Activated CD4-positive, alpha-beta T cell treated with anti-CD3 and anti-CD28 coated beads for 36 hours (primary cell): Measurements from ENCODE around the gene IL1R1. TPM values are rescaled to one million over a fixed set of nuclear protein-coding genes. Genes with fewer than 3 reads are reported as not detected.

ENCODE experiments used
- ATAC-seq: fragments of 200-7000 bp; cut with Tn5 transposase; one replicate; pipeline ENCODE4 v1.10.0; 2021; ENCODE audit warnings: mild to moderate bottlenecking, moderate library complexity
- CTCF ChIA-PET: fragments of 350-600 bp; sonication (Branson Sonifier 250); formaldehyde crosslinking; loops from one replicate; lab custom pipeline; 2021; ENCODE audit warnings: antibody characterized with exemption; lab: Charles Lee
- POLR2A ChIA-PET: fragments of 350-600 bp; sonication (Branson Sonifier 250); formaldehyde crosslinking; loops from one replicate; lab custom pipeline; 2021; ENCODE audit warnings: antibody characterized with exemption, inconsistent platforms; lab: Charles Lee
- DNase-seq: peaks from one replicate; pipeline ENCODE4 v3.0.0-alpha.2; 2020
- H3K27ac Mint-ChIP-seq: one replicate; pipeline ENCODE4 v1.8.0; 2021; ENCODE audit warnings: mixed read lengths
- H3K27me3 Mint-ChIP-seq: one replicate; pipeline ENCODE4 v1.8.0; 2021; ENCODE audit warnings: mixed read lengths
- H3K36me3 Mint-ChIP-seq: one replicate; pipeline ENCODE4 v1.8.0; 2021; ENCODE audit warnings: low read depth, mixed read lengths
- H3K4me1 Mint-ChIP-seq: one replicate; pipeline ENCODE4 v1.8.0; 2021; ENCODE audit warnings: mixed read lengths
- H3K4me3 Mint-ChIP-seq: one replicate; pipeline ENCODE4 v1.8.0; 2021; ENCODE audit warnings: mild to moderate bottlenecking, moderate library complexity, mixed read lengths
- H3K9me3 Mint-ChIP-seq: one replicate; pipeline ENCODE4 v1.8.0; 2021; ENCODE audit warnings: low read depth, mixed read lengths
- intact Hi-C, 2 experiments: fragments of 100-400 bp; cut with DNase I in 1 of 2; cut with micrococcal nuclease in 1 of 2; formaldehyde crosslinking; loops; one replicate each; pipeline versions ENCODE4 v1.14.2 to v1.15.1; 2022 to 2024; cut with DNase I, micrococcal nuclease
- total RNA-seq, 2 experiments: library from RNA; stranded (reverse); gene quantifications; one replicate each; pipeline ENCODE4 v1.2.3, GENCODE V29; 2021

Gene IL1R1, protein sequence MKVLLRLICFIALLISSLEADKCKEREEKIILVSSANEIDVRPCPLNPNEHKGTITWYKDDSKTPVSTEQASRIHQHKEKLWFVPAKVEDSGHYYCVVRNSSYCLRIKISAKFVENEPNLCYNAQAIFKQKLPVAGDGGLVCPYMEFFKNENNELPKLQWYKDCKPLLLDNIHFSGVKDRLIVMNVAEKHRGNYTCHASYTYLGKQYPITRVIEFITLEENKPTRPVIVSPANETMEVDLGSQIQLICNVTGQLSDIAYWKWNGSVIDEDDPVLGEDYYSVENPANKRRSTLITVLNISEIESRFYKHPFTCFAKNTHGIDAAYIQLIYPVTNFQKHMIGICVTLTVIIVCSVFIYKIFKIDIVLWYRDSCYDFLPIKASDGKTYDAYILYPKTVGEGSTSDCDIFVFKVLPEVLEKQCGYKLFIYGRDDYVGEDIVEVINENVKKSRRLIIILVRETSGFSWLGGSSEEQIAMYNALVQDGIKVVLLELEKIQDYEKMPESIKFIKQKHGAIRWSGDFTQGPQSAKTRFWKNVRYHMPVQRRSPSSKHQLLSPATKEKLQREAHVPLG
- 10 to 100 TPM; 20.8 to 21.8 TPM for total RNA-seq

DNA sequence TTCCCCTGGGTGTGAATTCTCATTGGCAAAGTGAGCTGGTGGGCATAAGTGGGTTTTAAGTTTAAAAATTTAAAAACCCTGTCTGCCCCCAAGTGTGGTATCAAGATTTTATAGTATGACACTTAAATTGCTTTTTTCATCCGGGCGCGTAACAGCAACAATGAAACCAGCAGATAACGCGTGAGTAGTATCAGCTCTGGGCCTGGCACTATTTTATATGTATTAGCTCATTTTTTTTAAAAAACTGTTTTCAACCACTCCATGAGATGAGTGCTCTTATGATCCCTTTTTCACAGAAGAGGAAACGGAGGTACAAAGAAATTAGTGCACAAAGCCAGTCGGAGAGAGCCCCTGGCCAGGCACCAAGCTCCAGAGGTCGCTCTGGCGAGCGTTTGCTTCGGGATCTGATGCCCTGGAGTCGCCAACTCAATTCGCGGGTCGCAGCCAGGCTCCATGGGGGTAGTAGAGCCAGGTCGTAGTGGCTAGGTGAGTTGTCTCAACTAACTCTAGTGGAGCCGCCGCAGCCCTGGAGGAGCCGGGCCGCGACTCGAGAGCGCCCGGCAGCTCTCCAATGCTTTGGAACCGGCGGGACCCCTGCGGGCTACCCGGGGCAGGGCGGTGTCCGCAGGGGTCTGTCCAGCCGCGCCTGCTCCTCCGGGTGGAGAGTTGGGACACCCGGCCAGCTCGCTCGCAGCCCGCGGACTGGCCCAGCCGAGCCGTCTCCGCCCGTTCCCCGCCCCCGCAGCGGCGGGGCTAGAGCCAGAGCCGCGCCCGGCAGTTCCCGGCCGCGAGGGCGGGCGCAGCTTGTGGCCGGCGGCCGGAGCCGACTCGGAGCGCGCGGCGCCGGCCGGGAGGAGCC, at the start of gene IL1R1:
TSS of gene IL1R1 (plus strand) at position 777 of the 859 bp plus-strand sequence. CDS start 14,979 bp downstream, outside the sequence.
- Mint-ChIP-seq H3K4me3 (peak within 1 kb of the TSS; percentile 80), H3K27ac (peak within 1 kb of the TSS; percentile 90), H3K27me3 (peaks cover 24% of the 10 kb centered on the region), H3K4me1 (peaks cover 56% of the 10 kb centered on the region), H3K36me3 (peaks cover 77% of the 10 kb centered on the region), H3K9me3 (peaks cover 48% of the 10 kb centered on the region)
- ATAC-seq (peak; percentile 38), DNase-seq (peak; percentile 47)
- ChIA-PET CTCF (interaction anchor here (0.5 to 1.7 kb wide), 6 partner anchors 8 to 136 kb away, joined by 3 to 7 read pairs (median 4); no protein-coding TSS in a partner anchor), POLR2A (interaction anchor here (1.2 kb wide), 1 partner anchor 143 kb away, joined by 4 read pairs; no protein-coding TSS in a partner anchor)
- intact Hi-C loops = no loop called here

DNA sequence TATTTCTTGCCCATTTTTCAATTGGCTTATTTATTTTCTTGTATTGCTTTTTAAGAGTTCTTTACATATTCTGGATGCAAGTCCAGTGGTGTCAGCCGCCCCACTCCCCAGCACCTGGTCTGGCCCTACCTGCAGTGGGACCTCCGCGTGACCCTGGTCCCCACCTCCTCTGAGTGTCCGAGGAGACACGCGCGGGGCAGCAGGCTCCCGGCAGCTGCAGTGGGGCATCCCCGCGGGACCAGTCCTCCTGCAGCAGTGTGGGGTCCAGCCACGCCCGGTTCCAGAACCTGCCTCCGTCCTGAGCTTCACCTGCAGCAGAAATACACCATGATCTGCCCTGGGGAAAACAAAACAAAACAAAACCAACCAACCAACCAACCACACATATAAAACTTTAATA, 48.9 kb upstream of the IL1R1 start:
- Mint-ChIP-seq H3K27me3 (peaks cover 3% of the 10 kb centered on the region), H3K27ac (no peak overlapping the region), H3K9me3 (peaks cover 16% of the 10 kb centered on the region), H3K4me1 (peaks cover 9% of the 10 kb centered on the region), H3K36me3 (peaks cover 3% of the 10 kb centered on the region), H3K4me3 (no peak overlapping the region)
- intact Hi-C loops = no loop called here
- ATAC-seq (no peak), DNase-seq (no peak)
- ChIA-PET CTCF (interaction anchor here (0.6 to 1.5 kb wide), 3 partner anchors 21 to 423 kb away, joined by 3 to 4 read pairs (median 3); no protein-coding TSS in a partner anchor), POLR2A (no interaction called here)

DNA sequence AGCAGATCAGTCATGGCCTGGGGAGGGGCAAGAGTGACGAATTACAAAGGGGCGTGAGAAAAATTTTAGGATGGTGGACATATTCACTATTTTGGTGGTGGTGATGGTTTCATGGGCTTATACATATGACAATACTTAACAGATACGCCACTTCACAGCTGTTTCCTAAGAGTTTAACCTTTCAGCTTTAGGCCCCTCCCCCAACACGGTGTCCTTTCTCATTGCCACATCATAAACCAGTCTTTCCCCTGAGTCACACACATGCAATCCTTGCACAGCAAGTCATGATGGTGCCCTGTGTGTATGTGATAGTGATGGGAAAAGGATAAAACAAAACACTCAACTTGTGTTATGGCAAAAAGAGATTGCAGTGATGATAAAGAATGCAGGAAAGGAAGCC, 47.6 kb upstream of the IL1R1 start:
- Mint-ChIP-seq H3K27me3 (peaks cover 3% of the 10 kb centered on the region), H3K4me3 (no peak overlapping the region), H3K9me3 (peaks cover 16% of the 10 kb centered on the region), H3K27ac (no peak overlapping the region), H3K36me3 (peaks cover 3% of the 10 kb centered on the region), H3K4me1 (peaks cover 21% of the 10 kb centered on the region)
- ATAC-seq = peak; percentile 98
- CTCF ChIA-PET = interaction anchor here (1.2 kb wide), 1 partner anchor 20 kb away, joined by 3 read pairs; no protein-coding TSS in a partner anchor
- DNase-seq = peak; percentile 76
- intact Hi-C loops = no loop called here
- POLR2A ChIA-PET = no interaction called here

DNA sequence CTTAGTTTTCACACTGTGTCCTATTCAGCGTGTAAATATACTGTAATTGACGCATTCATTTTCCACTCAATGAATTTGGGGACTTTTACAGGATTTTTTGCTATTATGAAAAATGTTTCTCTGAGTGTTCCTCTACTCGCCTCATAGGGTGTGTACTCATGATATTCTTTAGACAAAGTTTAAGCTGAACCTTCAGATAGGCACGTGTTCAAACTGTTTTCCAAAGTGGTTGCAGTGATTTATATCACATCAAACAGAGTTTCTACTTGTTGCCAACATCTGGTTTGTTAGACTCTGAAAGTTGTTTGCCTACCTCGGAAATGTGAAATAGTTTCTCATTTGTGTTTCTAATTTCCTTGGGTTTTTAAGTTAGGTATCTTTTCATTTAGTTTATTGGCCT, 46.4 kb upstream of the IL1R1 start:
- DNase-seq = no peak
- peaks cover 33% of the 10 kb centered on the region for H3K4me1 Mint-ChIP-seq
- ATAC-seq = no peak
- H3K4me3 Mint-ChIP-seq = no peak overlapping the region
- ChIA-PET POLR2A (interaction anchor here (0.6 kb wide), 1 partner anchor 75 kb away, joined by 5 read pairs; no protein-coding TSS in a partner anchor), CTCF (interaction anchor here (0.6 kb wide), 1 partner anchor 43 kb away, joined by 4 read pairs; no protein-coding TSS in a partner anchor)
- H3K36me3 Mint-ChIP-seq = no peaks in the 10 kb centered on the region
- H3K9me3 Mint-ChIP-seq = peaks cover 9% of the 10 kb centered on the region
- no peak overlapping the region for H3K27ac Mint-ChIP-seq
- intact Hi-C loops = no loop called here
- H3K27me3 Mint-ChIP-seq = peaks cover 3% of the 10 kb centered on the region

DNA sequence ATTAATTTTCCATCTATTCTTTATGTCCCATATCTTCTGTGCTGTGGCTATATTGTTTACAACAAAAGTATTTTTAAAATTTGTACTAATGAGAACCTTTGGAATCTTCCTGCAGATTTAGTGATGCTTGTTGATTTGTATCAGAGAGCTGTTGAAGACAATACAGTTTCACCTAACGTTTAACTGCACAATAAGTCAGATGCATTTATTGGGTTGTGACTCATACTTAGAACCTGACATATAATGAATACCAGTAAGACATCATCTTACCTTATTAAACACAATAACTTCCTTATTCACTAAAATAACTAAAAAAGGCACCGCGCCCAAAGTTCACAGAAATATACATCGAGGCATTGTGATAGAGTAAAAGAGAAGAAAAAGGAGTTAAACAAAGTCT, 43.8 kb upstream of the IL1R1 start:
- POLR2A ChIA-PET = no interaction called here
- Mint-ChIP-seq H3K27ac (no peak overlapping the region), H3K36me3 (peaks cover 3% of the 10 kb centered on the region), H3K9me3 (peaks cover 11% of the 10 kb centered on the region), H3K4me3 (no peak overlapping the region), H3K27me3 (peaks cover 4% of the 10 kb centered on the region), H3K4me1 (peaks cover 44% of the 10 kb centered on the region)
- CTCF ChIA-PET = no interaction called here
- DNase-seq = no peak
- no peak for ATAC-seq
- intact Hi-C loops = no loop called here

DNA sequence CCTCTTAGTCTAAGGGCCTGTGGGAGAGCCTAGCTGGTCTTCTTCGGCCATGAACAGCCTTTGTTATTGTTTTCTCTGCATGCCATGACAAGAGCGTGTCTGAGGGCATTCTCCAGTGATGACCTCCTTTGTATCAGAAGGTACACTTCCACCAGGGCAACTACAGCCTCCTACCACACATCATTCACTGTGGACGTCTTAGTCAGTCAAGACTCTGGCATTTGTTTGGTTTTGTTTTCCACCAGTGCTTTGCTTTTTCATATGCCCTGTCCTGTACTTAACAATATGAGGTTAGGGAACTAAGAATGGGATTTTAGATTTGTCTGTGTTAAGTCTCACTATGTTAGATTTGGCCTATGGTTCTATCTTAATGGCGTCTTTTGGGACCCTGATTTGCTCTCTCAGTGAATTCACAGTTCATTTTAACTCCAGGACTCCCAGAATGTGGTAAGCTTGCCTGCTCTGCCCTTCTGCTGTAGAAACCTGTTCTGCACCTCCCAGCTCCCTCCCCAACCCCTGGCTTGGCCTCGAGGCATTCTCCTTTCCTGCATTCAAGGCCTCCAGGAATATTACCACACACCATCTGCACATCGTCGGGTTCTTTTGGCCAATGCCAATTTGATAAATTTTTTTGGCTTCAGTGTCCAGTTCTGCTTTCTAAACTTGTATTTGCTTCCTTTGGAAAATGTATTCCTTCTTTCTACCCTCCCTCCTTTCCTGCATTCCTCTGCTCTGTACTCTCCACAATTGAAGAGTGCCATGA, 42.8 kb upstream of the IL1R1 start:
- peak overlapping the region; percentile 91 for H3K27ac Mint-ChIP-seq

DNA sequence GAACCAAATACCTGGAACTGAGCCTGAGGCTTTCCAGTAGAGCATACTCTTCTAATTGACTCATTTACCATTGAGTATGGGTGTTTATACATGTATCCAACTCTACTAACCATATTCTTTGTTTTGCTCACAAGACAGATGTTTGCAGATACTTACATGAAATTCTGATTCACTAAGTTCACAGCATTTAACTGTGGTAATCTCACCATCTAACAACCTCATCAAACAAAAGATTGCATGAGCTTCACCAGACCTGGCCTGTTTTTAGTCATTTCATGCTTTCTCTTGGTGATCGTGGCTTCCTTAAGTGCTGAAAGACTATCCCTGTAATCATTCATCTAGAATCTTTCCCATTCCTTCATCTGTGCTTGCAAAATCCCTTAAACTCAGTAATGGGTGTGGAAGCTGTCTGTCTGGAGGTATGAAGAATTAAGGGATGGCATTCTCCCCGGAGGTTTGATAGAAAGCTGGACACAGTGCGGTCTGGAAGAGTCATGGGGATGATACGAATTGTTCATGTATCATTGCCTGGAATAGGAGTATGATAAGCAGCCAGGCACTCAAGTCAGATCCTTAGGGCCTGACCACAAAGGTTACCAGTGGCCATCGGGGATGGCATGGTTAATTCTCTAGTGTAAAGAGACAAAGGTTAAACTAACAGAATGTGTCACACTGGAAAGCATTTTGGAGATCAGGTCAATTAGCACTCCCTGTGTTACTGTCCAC, 42.0 kb upstream of the IL1R1 start:
- H3K27me3 Mint-ChIP-seq = peaks cover 4% of the 10 kb centered on the region

More for the DNA sequence above, 42.8 kb upstream of the IL1R1 start:
- H3K4me1 Mint-ChIP-seq = peaks cover 52% of the 10 kb centered on the region
- CTCF ChIA-PET = interaction anchor here (0.6 to 2.0 kb wide), 7 partner anchors 8 to 141 kb away, joined by 3 to 6 read pairs (median 4); no protein-coding TSS in a partner anchor
- H3K36me3 Mint-ChIP-seq = peaks cover 3% of the 10 kb centered on the region
- ATAC-seq (no peak), DNase-seq (no peak)
- peaks cover 4% of the 10 kb centered on the region for H3K27me3 Mint-ChIP-seq
- intact Hi-C loops = loop anchor here (1.0 to 10.0 kb wide), 11 partner anchors 16 to 338 kb away; no protein-coding TSS in a partner anchor
- POLR2A ChIA-PET = no interaction called here
- H3K4me3 Mint-ChIP-seq = no peak overlapping the region
- peaks cover 11% of the 10 kb centered on the region for H3K9me3 Mint-ChIP-seq

DNA sequence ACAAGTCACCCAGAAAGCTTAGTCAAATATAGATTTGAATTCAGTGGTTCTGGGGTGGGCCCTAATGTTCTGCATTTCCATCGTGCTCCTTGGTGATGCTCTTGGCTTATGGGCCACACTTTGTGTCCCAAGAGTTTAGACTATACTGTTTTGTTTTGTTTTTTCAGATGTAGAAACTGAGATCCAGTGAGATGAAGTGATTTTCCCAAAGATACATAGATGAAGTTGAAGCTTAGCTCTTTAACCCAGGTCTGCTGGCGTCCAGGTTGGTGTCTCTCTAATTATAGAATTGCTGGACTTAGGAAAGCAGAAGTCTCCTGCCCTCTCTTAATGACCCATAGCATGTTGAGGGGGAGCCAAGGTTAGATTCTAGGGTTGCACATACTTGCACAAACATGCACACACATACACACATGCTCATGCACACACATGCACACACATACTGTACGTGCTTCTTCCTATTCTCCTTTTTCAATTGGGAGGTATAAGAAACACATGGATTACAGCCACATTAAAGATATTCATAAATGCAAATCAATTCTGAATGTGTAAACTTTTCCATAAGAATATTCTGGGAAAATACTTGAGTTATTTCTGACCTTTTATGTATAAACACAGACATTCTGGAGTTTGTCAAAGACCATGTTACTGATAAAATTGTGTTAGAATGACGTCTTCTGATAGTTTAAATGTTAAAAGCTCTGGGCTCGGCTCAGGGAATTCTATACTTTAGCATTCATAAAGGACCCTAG, 41.3 kb upstream of the IL1R1 start:
- CTCF ChIA-PET = interaction anchor here (0.7 to 2.0 kb wide), 5 partner anchors 9 to 343 kb away, joined by 3 to 6 read pairs (median 3); no protein-coding TSS in a partner anchor
- H3K36me3 Mint-ChIP-seq = peaks cover 8% of the 10 kb centered on the region
- H3K27ac Mint-ChIP-seq = no peak overlapping the region
- peaks cover 58% of the 10 kb centered on the region for H3K4me1 Mint-ChIP-seq
- no peak overlapping the region for H3K4me3 Mint-ChIP-seq
- intact Hi-C loops = loop anchor here (2.0 to 10.0 kb wide), 8 partner anchors 26 to 336 kb away; no protein-coding TSS in a partner anchor
- peaks cover 10% of the 10 kb centered on the region for H3K27me3 Mint-ChIP-seq
- DNase-seq = no peak
- POLR2A ChIA-PET = interaction anchor here (1.0 kb wide), 1 partner anchor 19 kb away, joined by 3 read pairs; no protein-coding TSS in a partner anchor
- H3K9me3 Mint-ChIP-seq = peaks cover 11% of the 10 kb centered on the region
- ATAC-seq = no peak

More for the DNA sequence above, 42.0 kb upstream of the IL1R1 start:
- DNase-seq (peak; percentile 57), ATAC-seq (peak; percentile 70)
- CTCF ChIA-PET = interaction anchor here (0.6 to 2.0 kb wide), 6 partner anchors 9 to 343 kb away, joined by 3 to 6 read pairs (median 4); no protein-coding TSS in a partner anchor
- Mint-ChIP-seq H3K27ac (peak overlapping the region; percentile 91), H3K36me3 (peaks cover 3% of the 10 kb centered on the region), H3K9me3 (peaks cover 11% of the 10 kb centered on the region), H3K4me1 (peaks cover 52% of the 10 kb centered on the region), H3K4me3 (no peak overlapping the region)
- POLR2A ChIA-PET = interaction anchor here (1.0 kb wide), 1 partner anchor 18 kb away, joined by 3 read pairs; no protein-coding TSS in a partner anchor
- intact Hi-C loops = loop anchor here (1.0 to 10.0 kb wide), 11 partner anchors 17 to 337 kb away; no protein-coding TSS in a partner anchor
